Uterus (tissue), 4 donors: Measurements from ENCODE around the gene IGLON5. TPM values are rescaled to one million over a fixed set of nuclear protein-coding genes. Genes with fewer than 3 reads are reported as not detected.

ENCODE experiments used
- DNase-seq, 2 donors: peaks; one replicate each; pipeline ENCODE4 v3.0.0-alpha.2; 2019 to 2020
- H3K27ac ChIP-seq, 2 donors: fragments of 200-600 bp; sonication (generic); 1 replicate in 1 of 2; 2 replicates in 1 of 2; pipeline ENCODE4 v1.5.1; 2016 to 2018
- H3K27me3 ChIP-seq, 2 donors: fragments of 200-600 bp; sonication (generic); one replicate each; pipeline ENCODE4 v1.5.1; 2018 to 2019; ENCODE audit warnings: control low read depth in 1 of 2
- H3K36me3 ChIP-seq, 2 donors: fragments of 200-600 bp; sonication (generic); one replicate each; pipeline ENCODE4 v1.5.1; 2019; ENCODE audit warnings: control low read depth in 1 of 2
- H3K4me1 ChIP-seq, 2 donors: fragments of 200-600 bp; sonication (generic); one replicate each; pipeline ENCODE4 v1.5.1; 2018 to 2019; ENCODE audit warnings: control low read depth in 1 of 2
- H3K4me3 ChIP-seq, 2 donors: fragments of 200-600 bp; sonication (generic); 1 replicate in 1 of 2; 2 replicates in 1 of 2; pipeline ENCODE4 v1.5.1; 2018 to 2019; ENCODE audit warnings: mild to moderate bottlenecking in 1 of 2
- H3K9me3 ChIP-seq, 2 donors: fragments of 200-600 bp; sonication (generic); one replicate each; pipeline ENCODE4 v1.5.1; 2019; ENCODE audit warnings: control low read depth in 1 of 2
- POLR2A ChIP-seq, 2 donors: fragments of 450-650 bp; IDR thresholded peaks; one replicate each; pipeline ENCODE4 v1.6.1; 2016; ENCODE audit warnings: antibody characterized with exemption in 2 of 2, mild to moderate bottlenecking in 1 of 2, moderate library complexity in 1 of 2
- intact Hi-C: fragments of 100-400 bp; cut with DNase I; formaldehyde crosslinking; loops from one replicate; pipeline ENCODE4 v1.15.1; 2023; ENCODE audit warnings: low total_unique reads
- total RNA-seq, 4 donors: library from RNA; depleted of rRNA in 3 of 4; stranded (reverse); fragments of >200 nt in 3 of 4; gene quantifications; one replicate each; pipeline versions ENCODE4 v1.1.0 to v1.2.4, GENCODE V29; 2014 to 2023
- TF ChIP-seq, protein P1 (sequence below), 4 experiments: fragments of 200-600 bp in 2 of 4; fragments of 450-650 bp in 2 of 4; sonication (generic) in 2 of 4; IDR thresholded peaks; one replicate each; pipeline ENCODE4 v1.5.1; 2016 to 2019; ENCODE audit warnings: antibody characterized with exemption in 4 of 4, mild to moderate bottlenecking in 2 of 4, moderate library complexity in 1 of 4
- donor health status: DM: yes; HTN: yes; CAD: no.

IGLON5 gene
- total RNA-seq, 4 donors from 2014 or later: 0.28 TPM; not detected in 3

- Histone ChIP-seq H3K36me3 (no peaks in the 10 kb centered on the region), H3K27me3 (no peaks in the 10 kb centered on the region), H3K4me3 (no peak overlapping the region), H3K9me3 (no peaks in the 10 kb centered on the region), H3K27ac (no peak overlapping the region), H3K4me1 (no peaks in the 10 kb centered on the region)
- DNase-seq: no peak
- intact Hi-C loops: no loop called here
- no peak for TF ChIP-seq POLR2A (IDR thresholded peaks at IDR 0.05)
- TF ChIP-seq, protein P1, sequence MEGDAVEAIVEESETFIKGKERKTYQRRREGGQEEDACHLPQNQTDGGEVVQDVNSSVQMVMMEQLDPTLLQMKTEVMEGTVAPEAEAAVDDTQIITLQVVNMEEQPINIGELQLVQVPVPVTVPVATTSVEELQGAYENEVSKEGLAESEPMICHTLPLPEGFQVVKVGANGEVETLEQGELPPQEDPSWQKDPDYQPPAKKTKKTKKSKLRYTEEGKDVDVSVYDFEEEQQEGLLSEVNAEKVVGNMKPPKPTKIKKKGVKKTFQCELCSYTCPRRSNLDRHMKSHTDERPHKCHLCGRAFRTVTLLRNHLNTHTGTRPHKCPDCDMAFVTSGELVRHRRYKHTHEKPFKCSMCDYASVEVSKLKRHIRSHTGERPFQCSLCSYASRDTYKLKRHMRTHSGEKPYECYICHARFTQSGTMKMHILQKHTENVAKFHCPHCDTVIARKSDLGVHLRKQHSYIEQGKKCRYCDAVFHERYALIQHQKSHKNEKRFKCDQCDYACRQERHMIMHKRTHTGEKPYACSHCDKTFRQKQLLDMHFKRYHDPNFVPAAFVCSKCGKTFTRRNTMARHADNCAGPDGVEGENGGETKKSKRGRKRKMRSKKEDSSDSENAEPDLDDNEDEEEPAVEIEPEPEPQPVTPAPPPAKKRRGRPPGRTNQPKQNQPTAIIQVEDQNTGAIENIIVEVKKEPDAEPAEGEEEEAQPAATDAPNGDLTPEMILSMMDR (IDR thresholded peaks at IDR 0.05): no peak
These were observed 37.2 kb upstream of the IGLON5 start for GRCh38 chr19:51274049-51274770.

DNA sequence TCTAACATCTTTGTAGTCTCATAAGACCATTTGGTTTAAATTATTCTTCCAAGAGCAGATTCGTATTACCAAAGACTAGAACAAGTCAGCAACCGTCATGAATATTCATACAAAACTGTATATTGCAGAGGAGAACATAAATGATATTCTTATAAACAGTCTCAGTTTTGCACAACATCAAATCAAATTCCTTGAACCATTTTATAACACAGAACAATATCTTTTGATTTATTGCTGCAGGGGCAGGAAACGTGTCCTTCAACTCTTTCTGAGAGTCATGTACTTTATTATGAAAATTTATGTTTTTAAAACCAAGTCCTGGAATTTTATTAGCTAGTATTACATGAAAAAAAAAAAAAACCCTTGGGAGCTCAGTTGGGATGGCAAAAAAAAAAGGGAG, 34.3 kb upstream of the IGLON5 start:
- Histone ChIP-seq H3K27me3 (no peaks in the 10 kb centered on the region), H3K27ac (no peak overlapping the region), H3K9me3 (no peaks in the 10 kb centered on the region), H3K4me1 (no peaks in the 10 kb centered on the region), H3K36me3 (no peaks in the 10 kb centered on the region), H3K4me3 (no peak overlapping the region)
- DNase-seq: no peak
- intact Hi-C loops: no loop called here
- TF ChIP-seq POLR2A (IDR thresholded peaks at IDR 0.05): no peak
- TF ChIP-seq, protein P1 (IDR thresholded peaks at IDR 0.05): no peak

DNA sequence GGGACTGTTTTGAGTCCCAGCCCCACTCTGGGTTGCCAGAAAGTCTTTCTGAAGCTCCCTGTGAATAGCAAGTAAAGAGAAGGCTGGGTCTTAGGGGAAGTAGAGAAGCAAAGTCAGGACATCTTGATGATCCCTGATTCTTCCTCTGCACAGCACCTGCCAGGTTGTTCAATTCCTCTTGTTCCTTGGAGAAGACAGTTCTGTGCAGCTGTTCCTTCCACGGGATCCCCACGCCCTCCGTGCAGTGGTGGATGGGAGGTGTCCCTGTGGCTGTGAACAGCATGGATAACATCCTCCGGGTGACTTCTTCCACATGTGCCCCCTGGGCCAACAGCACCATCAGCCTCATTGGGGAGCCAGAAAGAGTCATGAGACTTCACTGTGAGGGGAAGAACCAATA, 29.1 kb upstream of the IGLON5 start:
- intact Hi-C loops: no loop called here
- no peaks in the 10 kb centered on the region for H3K4me1 ChIP-seq

DNA sequence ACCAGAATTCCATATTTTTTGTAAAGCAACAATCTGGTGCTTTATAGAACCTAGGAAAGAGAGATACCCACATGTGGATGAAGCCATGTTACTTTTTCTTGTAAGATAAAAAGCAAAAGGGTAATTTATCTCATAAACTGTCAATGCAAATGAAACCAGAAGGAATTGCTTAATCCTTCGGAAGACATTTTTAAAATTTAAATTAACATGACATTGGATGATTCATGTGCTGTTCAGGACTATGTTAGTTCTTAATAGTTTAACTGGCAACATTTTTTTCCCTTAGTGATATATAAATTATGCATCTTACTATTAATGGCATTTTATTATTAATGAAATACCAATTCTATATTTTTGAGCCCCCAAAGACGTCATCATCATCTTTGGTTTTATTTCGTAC, 25.8 kb upstream of the IGLON5 start:
- Histone ChIP-seq H3K4me3 (no peak overlapping the region), H3K4me1 (no peaks in the 10 kb centered on the region), H3K27ac (no peak overlapping the region), H3K9me3 (no peaks in the 10 kb centered on the region), H3K27me3 (no peaks in the 10 kb centered on the region), H3K36me3 (no peaks in the 10 kb centered on the region)
- intact Hi-C loops: no loop called here
- DNase-seq: no peak
- no peak for TF ChIP-seq POLR2A (IDR thresholded peaks at IDR 0.05)
- TF ChIP-seq, protein P1 (IDR thresholded peaks at IDR 0.05): no peak

More for the DNA sequence above, 29.1 kb upstream of the IGLON5 start:
- no peaks in the 10 kb centered on the region for H3K27me3 ChIP-seq
- TF ChIP-seq POLR2A (IDR thresholded peaks at IDR 0.05): no peak
- H3K4me3 ChIP-seq: no peak overlapping the region
- no peak for DNase-seq
- H3K36me3 ChIP-seq: no peaks in the 10 kb centered on the region
- no peaks in the 10 kb centered on the region for H3K9me3 ChIP-seq
- no peak overlapping the region for H3K27ac ChIP-seq

DNA sequence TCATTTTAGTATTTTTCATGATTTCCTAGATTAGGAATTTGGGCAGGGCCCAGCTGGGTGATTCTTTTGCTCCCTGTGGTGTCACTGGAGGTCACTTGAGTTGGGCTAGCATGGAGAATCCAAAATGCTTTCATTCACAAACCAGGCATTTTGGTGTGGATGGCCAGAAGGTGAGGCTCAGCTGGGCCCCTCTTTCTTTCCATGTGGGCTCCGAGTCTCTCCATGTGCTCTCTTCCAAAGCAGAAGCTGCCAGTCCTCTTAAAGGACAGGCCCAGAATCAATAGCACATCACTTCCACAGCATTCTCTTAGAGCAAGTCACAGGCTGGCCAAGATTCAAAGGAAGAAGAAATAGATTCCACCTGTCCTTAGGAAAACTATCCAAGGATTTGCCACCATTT, 21.8 kb upstream of the IGLON5 start:
- no peak for DNase-seq
- no peaks in the 10 kb centered on the region for H3K27me3 ChIP-seq
- H3K27ac ChIP-seq: no peak overlapping the region
- TF ChIP-seq POLR2A (IDR thresholded peaks at IDR 0.05): no peak
- TF ChIP-seq, protein P1 (IDR thresholded peaks at IDR 0.05): no peak
- H3K9me3 ChIP-seq: no peaks in the 10 kb centered on the region
- no peaks in the 10 kb centered on the region for H3K4me1 ChIP-seq
- H3K4me3 ChIP-seq: no peak overlapping the region
- no peaks in the 10 kb centered on the region for H3K36me3 ChIP-seq
- intact Hi-C loops: no loop called here
